ENCODE measurements around the gene NEURL1B.
A peak's percentile ranks its signal among the peaks of the same experiment; 100 is the strongest.

The NEURL1B gene

DNA sequence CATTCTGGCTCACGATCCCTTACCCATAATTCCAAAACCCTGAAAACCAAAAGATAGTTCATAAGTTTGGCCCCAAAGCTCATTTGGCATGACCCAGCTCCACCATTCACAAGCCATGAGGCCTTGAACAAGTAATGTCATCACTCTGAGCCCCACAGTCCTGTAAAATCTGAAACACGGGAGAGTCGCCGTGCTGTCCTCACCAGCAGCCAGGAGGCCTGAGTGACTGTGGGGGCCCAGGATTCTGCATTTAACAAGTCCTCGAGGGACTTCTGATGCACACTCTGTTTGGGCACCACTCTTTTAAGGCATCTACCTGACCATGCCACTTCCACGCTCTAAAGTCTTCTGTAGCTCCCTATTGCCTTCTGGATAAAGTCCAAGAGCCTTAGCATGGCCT is 89.2 kb downstream of the NEURL1B start:
- no peak overlapping the region for H3K9ac ChIP-seq
- H3K9me3 ChIP-seq (ENCODE audit: control insufficient read depth, low read length) = no peaks in the 10 kb centered on the region
- H3K4me2 ChIP-seq (ENCODE audit: low read length) = no peak overlapping the region
- H3K36me3 ChIP-seq (ENCODE audit: control insufficient read depth, insufficient read depth, low read length) = no peaks in the 10 kb centered on the region
- peaks cover 9% of the 10 kb centered on the region for H3K4me1 ChIP-seq
- no peaks in the 10 kb centered on the region for H3K27me3 ChIP-seq (ENCODE audit: control insufficient read depth, insufficient read depth, low read length)
- H2AFZ ChIP-seq = no peak overlapping the region
- no peak overlapping the region for H3K4me3 ChIP-seq (ENCODE audit: low read depth, low read length)
- H3K79me2 ChIP-seq = no peaks in the 10 kb centered on the region
- TF ChIP-seq, protein P1, sequence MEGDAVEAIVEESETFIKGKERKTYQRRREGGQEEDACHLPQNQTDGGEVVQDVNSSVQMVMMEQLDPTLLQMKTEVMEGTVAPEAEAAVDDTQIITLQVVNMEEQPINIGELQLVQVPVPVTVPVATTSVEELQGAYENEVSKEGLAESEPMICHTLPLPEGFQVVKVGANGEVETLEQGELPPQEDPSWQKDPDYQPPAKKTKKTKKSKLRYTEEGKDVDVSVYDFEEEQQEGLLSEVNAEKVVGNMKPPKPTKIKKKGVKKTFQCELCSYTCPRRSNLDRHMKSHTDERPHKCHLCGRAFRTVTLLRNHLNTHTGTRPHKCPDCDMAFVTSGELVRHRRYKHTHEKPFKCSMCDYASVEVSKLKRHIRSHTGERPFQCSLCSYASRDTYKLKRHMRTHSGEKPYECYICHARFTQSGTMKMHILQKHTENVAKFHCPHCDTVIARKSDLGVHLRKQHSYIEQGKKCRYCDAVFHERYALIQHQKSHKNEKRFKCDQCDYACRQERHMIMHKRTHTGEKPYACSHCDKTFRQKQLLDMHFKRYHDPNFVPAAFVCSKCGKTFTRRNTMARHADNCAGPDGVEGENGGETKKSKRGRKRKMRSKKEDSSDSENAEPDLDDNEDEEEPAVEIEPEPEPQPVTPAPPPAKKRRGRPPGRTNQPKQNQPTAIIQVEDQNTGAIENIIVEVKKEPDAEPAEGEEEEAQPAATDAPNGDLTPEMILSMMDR (IDR thresholded peaks at IDR 0.05) = no peak
- no peak overlapping the region for H3K27ac ChIP-seq

DNA sequence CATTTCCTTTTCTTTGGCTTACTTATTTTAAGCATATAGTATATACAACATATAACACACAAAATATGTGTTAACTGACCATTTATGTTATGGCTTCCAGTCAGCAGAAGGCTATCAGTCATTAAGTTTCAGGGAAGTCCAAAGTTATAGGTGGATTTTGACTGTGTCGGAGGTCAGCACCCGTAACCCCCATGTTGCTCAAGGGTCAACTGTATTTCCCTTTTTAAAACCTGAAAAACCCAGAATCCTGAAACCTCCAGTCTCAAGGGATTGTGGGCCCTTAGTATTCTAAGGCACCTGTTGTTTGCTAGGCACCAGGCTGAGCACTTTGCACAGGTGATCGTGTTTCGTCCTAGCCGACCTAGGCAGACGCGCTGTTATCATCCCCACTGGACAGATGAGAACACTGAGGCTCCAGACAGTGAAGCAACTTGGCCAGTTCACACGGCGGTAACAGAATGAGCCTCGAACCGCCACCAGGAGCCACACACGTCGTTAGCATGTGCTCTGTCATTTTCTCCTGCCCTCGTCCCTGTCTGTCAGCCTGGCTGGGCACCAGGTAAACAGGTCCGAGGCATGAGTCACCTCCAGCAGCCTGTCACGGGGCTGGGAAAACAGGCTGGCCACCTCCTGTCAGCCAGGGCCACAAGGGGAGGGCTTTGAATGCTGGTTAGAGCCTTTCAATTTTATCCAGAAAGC is 90.1 kb downstream of the NEURL1B start:
- no peaks in the 10 kb centered on the region for H3K9me3 ChIP-seq (ENCODE audit: control insufficient read depth, low read length)
- peaks cover 9% of the 10 kb centered on the region for H3K4me1 ChIP-seq
- TF ChIP-seq, protein P1 (IDR thresholded peaks at IDR 0.05) = no peak
- H3K9ac ChIP-seq = no peak overlapping the region
- no peaks in the 10 kb centered on the region for H3K79me2 ChIP-seq
- H3K36me3 ChIP-seq (ENCODE audit: control insufficient read depth, insufficient read depth, low read length) = no peaks in the 10 kb centered on the region
- no peak overlapping the region for H3K4me2 ChIP-seq (ENCODE audit: low read length)
- H3K27ac ChIP-seq = no peak overlapping the region
- no peak overlapping the region for H2AFZ ChIP-seq
- H3K4me3 ChIP-seq (ENCODE audit: low read depth, low read length) = no peak overlapping the region
- no peaks in the 10 kb centered on the region for H3K27me3 ChIP-seq (ENCODE audit: control insufficient read depth, insufficient read depth, low read length)

GRCh38 chr5:172731680-172732074 is 90.6 kb downstream of the NEURL1B start:
- peaks cover 9% of the 10 kb centered on the region for H3K4me1 ChIP-seq
- TF ChIP-seq, protein P1 (IDR thresholded peaks at IDR 0.05) = no peak
- H3K36me3 ChIP-seq (ENCODE audit: control insufficient read depth, insufficient read depth, low read length) = no peaks in the 10 kb centered on the region
- no peak overlapping the region for H3K4me2 ChIP-seq (ENCODE audit: low read length)
- no peak overlapping the region for H3K27ac ChIP-seq
- no peaks in the 10 kb centered on the region for H3K9me3 ChIP-seq (ENCODE audit: control insufficient read depth, low read length)
- no peaks in the 10 kb centered on the region for H3K79me2 ChIP-seq
- no peak overlapping the region for H2AFZ ChIP-seq
- H3K27me3 ChIP-seq (ENCODE audit: control insufficient read depth, insufficient read depth, low read length) = no peaks in the 10 kb centered on the region
- no peak overlapping the region for H3K9ac ChIP-seq
- H3K4me3 ChIP-seq (ENCODE audit: low read depth, low read length) = no peak overlapping the region

GRCh38 chr5:172732201-172732865 is 91.3 kb downstream of the NEURL1B start:
- H3K9ac ChIP-seq = no peak overlapping the region
- TF ChIP-seq, protein P1 (IDR thresholded peaks at IDR 0.05) = no peak
- H3K27ac ChIP-seq = peak overlapping the region; percentile 72

More at GRCh38 chr5:172732201-172732865, 91.3 kb downstream of the NEURL1B start:
- Histone ChIP-seq H3K36me3 (ENCODE audit: control insufficient read depth, insufficient read depth, low read length) (no peaks in the 10 kb centered on the region), H2AFZ (no peak overlapping the region), H3K27me3 (ENCODE audit: control insufficient read depth, insufficient read depth, low read length) (no peaks in the 10 kb centered on the region), H3K4me1 (peaks cover 9% of the 10 kb centered on the region), H3K4me3 (ENCODE audit: low read depth, low read length) (no peak overlapping the region), H3K79me2 (no peaks in the 10 kb centered on the region), H3K4me2 (ENCODE audit: low read length) (no peak overlapping the region), H3K9me3 (ENCODE audit: control insufficient read depth, low read length) (no peaks in the 10 kb centered on the region)
